NCI-H1092 (cell line): ENCODE measurements around the gene LCAT.
A peak's percentile ranks its signal among the peaks of the same experiment; 100 is the strongest.
"Not testable (repeated sequence)": the region's sequence is repeated elsewhere in the genome, so short reads cannot be mapped to it uniquely, and the experiment has no call there.

Experiments used
- DNase-seq: peaks from one replicate; lab custom pipeline; 2025; lab: John Stamatoyannopoulos, UW

Gene LCAT, protein sequence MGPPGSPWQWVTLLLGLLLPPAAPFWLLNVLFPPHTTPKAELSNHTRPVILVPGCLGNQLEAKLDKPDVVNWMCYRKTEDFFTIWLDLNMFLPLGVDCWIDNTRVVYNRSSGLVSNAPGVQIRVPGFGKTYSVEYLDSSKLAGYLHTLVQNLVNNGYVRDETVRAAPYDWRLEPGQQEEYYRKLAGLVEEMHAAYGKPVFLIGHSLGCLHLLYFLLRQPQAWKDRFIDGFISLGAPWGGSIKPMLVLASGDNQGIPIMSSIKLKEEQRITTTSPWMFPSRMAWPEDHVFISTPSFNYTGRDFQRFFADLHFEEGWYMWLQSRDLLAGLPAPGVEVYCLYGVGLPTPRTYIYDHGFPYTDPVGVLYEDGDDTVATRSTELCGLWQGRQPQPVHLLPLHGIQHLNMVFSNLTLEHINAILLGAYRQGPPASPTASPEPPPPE

DNA sequence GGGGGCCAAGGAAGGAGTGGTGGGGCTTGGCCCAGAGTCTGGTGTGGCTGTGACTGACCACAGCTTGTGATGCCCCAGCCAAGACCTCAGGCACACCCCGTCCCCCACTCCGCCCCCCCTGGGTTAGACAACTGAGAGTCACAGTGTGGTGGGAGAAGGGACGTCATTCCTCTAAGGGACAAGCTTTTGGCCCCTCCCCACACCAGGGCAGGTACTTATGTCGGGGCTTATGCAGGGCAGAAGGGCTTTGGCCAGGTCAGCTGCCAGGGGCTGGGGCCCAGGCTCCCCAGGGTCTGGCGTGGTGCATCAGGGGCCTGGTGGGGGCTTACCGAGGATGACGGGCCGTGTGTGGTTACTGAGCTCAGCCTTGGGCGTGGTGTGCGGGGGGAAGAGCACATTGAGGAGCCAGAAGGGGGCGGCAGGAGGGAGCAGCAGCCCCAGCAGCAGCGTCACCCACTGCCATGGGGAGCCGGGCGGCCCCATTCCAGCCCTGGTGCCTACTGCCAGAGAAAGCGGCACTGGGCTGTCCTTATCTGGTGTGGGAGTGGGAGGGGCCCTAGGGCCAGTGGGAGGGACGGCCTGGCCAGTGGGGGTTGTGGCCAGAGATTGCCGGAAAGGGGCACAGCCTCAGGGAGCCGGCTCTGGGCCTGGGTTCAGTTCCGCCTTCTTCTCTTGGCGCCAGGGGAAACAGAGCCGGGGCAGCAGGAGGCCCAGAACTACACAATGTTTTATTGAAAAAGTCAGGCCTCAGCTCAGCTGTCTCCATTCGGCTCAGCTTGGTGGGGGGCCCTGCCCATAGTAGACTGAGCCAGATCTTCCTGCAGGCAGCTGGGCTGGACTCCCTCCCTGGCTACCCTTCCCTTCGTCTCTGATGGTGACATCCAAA lies at the start of gene LCAT:
LCAT (minus strand) TSS at position 502 of the 886 bp plus-strand sequence; CDS start at position 483, 19 bp downstream.
- DNase-seq: no peak

DNA sequence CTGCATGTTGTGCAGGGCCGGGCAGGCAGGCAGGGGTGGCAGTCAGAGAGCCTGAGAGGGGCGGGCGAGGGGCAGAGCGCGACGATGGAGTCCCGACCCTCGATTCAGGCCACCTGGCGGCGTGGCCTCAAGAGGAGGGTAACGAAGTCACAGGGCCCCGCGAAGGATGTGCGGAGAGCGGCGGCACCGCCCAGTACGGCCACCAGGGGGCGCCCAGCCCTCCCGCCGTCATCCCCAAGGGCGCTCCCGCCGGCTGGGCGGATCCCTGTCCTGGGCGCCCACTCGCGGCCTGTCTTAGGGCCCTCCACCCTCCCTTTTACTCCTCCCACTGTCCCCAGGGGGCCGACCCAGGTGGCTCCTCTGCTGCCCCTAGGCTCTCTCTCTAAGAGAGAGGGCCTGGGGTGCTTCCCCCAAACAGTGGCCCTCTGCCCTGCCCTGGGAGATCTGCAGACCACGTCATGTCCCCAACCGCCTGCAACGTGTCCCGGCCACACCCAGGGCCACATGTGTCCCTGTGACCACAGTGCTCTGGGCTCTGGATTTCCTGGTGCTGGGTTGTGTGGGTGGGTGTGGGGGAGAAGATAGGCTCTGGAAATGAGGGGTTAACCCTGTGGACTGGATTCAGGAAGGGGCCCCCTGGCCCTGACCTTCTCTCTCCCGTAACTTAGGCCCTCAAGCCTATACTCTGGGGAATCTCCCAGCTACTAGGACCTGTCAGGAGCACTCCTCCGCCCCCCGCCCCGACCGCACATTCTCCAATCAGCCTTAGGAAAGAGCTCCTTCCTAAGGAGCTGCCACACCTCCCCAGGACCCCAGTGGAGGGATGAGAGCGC lies 49.5 kb upstream of the LCAT start:
- peak; percentile 32 for DNase-seq

DNA sequence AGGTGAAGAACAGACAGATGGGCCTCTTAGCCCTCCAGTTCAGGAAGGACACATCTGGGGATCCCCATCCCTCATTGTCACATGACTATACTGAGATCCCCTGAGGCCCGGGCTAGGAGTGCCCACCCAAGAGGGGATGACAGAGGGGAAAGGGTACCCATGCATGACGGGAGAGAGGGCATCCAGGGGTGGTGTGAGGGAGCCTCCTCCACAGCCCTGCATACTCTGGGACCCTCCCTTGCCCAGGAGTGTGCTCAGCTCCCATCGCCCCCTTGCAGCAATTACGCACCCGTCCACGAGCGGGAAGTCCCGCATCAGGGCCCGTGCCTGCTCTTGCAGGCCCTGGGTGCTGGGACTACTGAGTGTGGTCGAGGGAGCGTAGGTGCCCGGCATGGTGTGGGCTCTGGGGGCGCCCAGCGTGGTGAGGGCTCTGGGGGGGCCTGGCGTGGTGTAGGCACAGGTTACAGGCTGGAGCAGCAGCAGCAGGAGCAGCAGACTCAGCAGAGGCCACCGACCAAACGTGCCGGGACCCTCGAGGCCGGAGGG lies 48.8 kb upstream of the LCAT start:
- DNase-seq: no peak

DNA sequence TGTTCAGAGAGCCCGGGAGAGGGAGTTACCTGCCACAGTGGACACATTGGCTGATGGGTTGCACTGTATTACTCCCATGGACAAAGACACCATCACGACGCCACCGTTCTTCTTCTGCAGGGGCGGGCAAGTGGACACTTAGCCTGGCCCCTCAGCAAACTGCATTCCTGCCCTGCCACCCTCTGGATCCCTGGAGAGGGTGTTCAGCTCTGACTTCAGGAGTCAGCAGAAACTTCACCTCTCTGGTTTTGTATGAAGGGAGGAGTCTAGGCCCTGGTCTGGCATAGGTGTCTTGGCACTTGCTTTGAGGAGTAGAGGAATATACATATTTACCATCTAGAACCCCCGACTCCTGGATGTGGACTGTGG lies 46.1 kb upstream of the LCAT start:
- DNase-seq: no peak

DNA sequence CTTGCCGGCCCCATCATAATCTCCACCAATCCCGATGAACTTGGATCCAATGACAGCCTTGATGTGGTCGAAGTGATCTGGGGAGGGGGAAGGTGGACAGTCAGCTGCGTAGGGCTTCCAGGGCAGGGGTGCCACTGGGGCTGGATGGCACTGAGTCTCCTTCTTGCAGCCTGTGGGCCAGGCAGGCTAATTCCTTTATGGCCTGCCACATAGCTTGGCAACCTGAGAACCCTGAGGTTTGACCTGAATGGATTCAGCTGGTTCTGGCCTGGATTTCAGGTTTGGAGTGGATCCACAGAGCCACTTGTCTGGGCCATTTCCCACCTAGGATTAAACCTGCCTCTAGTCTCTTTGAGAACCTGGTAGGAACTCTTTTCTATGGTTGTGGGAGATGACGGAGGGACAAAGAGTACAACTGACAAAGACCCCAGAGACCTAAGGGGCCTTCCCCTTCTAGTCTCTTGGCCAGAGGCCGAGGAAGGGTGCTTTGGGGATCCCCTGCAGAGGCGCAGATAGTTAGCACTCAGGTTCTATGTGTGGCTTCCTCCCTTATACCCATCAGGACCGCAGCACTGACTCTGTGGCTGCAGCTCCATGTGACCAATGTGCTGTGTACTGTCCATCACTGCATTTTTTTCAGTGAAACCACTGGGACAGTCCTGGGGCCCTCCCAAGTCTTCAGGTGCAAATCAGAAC lies 45.5 kb upstream of the LCAT start:
- no peak for DNase-seq

DNA sequence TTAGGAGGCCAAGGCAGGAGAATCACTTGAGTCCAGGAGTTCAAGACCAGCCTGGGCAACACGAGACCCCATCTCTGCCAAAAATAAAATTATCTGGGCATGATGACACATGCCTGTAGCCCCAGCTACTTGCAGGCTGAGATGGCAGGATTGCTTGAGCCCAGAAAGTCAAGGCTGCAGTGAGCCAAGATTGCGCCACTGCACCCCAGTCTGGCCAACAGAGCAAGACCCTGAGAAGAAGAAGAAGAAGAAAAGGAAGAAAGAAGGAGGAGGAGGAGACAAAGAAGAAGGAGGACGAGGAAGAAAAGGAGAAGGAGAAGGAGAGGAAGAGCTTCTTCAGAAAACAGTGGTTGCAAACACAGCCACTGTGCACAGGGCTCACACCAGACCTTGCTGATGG lies 44.8 kb upstream of the LCAT start:
- DNase-seq: no peak

DNA sequence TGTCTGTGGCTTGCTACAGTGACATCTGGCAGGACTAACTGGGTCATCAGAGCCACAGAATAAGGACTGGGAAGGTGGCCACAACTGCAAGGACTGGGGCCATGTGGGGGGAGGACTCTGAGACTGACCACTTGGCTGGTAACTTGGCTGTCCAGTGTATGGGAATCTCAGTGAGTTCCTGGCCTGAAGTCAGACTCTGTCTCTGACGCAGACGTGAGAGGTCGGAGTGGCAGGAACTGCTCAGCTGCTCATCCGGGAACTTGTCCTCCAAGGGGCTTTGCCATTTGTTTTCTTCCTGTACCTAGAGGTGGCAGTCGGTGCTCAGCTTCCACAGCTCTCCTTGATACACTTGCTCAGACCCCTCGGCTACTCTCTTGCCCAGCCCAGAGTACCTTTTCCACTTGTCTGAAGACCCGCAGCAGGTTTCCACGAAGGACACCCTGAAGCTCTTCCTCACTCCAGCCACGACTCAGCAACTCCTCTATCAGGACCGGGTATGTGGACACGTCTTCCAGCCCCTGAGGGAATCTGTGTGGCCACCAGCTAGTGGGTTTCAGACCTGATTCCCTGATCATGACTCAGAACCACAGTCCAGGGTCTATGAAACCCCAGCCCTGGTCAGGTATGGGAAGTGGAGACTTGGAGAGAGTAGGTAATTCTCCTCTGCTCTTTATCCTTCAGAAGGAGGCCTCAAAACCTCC lies 43.7 kb upstream of the LCAT start:
- DNase-seq: no peak

DNA sequence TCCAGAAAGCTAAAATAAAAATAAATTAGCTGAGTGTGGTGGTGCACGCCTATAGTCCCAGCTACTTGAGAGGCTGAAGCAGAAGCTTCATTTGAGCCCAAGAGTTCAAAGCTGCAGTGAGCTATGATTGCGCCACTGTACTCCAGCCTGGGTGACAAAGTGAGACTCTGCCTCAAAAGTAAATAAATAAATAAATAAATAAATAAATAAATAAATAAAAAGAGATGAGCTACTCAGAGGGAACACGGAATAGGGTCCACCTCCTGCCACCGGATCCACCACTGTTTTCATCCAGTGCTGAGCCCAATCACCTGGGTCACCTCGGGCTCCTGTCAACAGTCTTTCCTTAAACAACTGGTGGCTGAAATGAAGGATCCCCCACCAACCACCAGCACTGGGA lies 43.0 kb upstream of the LCAT start:
- no peak for DNase-seq

DNA sequence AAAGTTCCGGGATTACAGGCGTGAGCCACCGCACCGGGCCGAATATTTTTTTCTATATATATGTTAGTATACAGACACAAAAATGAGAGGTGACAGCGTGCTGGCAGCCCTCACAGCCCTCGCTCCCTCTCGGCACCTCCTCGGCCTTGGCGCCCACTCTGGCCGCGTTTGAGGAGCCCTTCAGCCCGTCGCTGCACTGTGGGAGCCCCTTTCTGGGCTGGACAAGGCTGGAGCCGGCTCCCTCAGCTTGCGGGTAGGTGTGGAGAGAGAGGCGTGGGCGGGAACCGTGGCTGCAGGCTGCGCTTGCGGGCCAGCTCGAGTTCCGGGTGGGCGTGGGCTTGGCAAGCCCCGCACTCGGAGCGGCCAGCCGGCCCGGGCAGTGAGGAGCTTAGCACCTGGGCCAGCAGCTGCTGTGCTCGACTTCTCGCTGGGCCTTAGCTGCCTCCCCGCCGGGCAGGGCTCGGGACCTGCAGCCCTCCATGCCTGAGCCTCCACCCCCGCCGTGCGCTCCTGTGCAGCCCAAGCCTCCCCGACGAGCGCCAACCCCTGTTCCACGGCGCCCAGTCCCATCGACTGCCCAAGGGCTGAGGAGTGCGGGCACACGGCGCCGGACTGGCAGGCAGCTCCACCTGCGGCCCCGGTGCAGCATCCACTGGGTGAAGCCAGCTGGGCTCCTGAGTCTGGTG lies 38.2 kb upstream of the LCAT start:
- DNase-seq: no peak

DNA sequence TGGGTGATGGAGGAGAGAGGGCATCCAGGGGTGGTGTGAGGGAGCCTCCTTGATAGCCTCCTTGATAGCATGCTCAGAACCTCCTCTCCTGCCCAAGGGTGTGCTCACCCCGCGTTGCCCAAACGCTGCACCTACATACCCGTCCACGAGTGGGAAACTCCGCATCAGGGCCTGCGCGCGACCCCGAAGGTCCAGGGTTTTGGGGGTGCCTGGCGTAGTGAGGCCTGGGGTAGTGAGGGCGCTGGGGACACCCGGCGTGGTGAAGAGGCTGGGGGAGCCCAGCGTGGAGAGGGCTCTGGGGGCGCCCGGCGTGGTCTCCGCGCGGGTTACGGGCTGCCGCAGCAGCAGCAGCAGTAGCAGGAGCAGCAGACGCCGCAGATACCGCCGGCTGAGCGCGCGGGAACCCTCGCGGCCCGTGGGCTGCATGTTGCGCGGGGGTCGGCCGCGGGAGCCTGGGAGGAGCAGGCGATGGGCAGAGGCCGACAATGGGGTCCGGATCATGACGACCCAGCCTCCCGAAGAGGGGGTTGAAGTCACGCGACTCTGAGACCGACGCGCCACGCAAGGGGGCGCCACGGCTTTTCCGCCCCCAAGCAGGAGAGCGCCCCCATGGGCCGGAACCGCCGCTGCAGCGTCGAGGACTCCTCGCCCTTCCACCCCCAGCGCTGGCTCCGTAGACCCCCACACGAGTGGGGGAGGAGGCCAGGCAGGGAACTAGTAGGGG lies 36.2 kb upstream of the LCAT start, which contains the start of gene DPEP3:
DPEP3 (minus strand) TSS at position 545 of the 724 bp plus-strand sequence; CDS start at position 426, 119 bp downstream.
- DNase-seq: no peak

DNA sequence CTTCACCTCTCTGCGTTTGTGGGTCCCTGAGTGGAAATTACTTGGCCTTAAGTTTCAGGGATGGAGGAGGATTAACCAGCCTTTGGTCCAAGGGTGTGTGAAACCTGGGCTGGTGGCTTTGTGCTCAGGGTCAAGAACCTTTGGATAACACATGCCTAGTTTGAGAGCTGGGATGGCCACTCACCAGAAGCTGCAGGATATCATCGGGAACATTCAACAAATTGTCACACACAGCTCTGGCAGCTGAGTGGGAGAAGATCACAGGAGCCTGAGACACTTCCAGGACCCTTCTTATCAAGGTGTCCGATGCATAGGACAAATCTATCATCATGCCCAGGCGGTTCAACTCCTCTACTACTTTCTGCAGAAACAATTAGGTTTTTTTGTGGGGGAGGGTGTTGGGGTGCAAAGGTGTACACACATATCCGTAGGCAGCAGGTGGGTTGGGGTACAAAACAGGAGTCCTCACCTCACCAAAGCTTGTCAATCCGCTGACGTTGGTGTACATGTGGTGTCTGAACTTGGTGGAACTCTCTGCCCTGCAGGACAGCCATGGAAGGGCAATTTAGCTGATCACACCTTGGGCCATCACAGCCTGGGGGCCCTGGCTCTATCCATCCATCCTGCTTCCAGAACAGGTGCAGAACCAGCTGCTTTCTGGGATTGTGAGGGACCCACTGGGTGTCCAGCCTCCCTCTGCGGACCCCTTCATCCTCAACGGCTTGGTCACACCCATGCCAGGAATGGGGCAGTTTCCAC lies 33.7 kb upstream of the LCAT start:
- DNase-seq: no peak

DNA sequence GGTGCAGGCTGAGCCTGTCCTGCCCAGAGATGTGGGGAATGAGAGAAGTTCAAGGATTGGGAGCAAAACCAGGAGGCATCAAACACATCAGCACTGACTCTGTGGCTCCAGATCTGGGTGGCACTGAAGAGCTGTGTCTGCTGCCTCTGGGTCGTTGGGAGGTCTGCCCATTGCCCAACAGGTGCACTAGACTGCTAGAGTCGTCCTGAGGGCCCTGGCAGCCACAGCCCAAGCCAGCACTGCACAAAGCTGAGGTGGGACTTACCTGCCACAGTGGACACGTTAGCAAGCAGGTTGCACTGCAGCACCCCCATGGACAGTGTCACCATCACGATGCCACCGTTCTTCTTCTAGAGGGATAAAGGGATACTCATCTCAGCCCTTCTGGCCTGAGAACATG lies 33.1 kb upstream of the LCAT start:
- no peak for DNase-seq

DNA sequence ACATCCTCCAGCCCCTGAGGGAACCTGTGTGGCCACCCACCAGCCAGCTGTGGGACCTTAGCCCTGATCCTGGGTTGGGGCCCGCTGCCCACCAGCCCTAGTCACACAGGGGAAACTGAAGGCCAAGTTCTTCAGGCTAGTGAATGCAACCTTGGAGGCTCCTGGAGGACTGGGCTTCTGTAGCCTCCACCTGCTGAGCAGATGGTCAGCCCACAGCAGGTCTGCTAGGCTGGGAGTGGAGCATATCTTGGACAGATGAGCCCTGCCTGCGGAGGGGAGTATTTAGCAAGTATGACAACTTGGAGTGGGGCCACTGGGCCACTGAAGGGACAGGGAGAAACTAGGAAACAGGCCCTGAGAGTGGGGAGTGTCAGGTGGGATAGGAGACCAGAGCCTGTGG lies 32.3 kb upstream of the LCAT start:
- DNase-seq: no peak

DNA sequence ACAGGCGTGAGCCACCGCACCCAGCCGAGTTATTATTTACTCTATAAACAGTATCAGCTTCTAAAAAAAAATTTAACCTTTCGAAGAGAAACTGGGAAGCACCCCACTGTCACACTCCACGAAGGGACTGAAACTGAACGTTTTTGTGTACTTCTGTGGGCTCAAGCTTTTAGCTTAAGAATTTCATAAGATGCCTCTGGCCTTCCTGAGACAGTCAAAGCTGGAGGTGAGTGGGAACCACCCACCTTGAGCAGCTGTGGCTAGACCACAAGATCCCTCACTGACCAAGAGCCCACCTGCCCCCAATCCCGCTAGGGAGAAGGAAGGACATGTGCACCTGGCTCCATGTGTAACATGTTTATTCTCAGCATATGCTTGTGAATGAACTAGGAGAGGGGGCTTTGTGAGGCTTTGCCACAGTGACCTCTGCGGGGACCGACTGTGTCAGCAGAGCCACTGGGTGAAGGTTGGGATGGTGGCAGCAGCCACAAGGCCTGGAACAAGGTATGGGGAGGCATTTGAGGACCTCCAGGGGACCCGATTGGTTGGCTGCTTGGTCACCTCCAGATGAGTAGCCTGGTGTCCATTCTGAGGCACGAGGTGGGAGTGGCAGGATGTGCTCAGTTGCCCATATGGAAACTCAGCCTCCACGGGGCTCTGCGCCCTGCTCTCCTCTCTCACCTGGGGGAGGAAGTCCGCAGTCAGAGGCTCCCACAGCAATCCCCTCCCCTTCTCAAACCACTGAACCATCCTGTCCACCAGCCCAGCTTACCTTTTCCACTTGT lies 31.6 kb upstream of the LCAT start:
- no peak for DNase-seq

DNA sequence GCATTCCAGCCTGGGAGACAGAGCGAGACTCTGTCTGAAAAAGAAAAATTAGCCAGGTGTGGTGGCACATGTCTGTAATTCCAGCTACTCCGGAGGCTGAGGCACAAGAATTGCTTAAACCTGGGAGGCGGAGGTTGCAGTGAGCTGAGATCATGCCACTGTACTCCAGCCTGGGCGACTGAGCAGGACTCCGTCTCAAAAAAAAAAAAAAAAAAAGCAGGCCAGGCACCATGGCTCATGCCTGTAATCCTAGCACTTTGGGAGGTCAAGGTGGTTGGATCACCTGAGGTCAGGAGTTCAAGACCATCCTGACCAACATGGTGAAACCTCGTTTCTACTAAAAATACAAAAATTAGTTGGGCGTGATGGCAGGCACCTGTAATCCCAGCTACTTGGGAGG lies 28.4 kb upstream of the LCAT start:
- not testable (repeated sequence) for DNase-seq

DNA sequence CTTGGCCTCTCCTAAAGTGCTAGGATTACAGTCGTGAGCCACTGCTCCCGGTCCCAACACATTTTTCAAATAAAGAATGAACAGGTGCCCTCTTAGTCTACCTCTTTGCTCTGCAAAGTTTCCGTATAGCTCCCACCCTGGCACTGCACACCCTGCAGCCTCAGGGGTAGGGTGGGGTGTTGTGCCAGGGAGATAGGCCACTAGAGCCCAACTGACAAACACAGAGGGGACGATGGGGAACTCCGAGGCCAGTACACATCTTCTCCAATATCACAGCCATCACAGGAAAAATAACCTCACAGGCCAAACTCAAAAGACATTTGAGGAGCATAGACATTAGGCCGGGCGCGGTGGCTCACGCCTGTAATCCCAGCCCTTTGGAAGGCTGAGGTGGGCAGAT lies 27.2 kb upstream of the LCAT start:
- DNase-seq: no peak

DNA sequence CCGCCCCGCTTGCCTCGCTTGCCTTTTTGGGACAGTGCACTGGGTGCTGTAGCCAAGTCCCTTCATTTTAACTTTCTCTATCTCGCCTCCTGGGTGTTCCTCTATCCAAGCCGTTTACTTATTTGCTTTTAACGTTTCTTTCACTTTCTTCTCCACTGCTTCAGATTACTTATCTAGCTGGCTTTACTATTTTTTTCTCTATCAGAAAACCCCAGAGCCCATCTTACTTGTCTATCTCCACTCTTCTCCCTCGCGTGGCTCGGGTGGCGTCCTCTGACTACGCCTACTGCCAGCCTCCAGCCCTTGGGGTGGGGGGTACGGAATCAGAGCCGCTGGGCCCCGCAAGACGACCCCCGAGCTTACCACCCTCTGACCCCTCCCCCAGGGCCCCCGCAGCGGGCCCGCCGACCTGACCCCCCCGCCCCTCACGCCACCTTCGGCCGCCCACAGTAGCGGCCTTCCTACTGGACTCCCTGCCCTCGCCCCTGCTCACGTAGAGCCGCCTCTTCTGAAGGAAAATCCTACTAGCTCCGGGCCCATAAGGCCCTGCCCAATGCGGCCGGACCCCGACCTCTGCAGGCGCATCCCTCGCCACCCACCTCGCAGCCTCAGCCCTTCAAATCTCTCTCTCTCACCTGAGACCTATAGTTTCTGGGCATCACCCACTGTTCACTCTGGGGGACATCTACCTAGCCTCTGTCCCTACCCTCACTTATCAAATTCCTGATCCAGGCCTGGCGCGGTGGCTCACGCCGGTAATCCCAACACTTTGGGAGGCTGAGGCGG lies 25.5 kb upstream of the LCAT start:
- no peak for DNase-seq
